GM12878 (cell line): ENCODE measurements around the gene TRAIP. TPM values are rescaled to one million over a fixed set of nuclear protein-coding genes. Genes with fewer than 3 reads are reported as not detected.

Experiments
- IKZF2 ChIP-seq, 2 experiments: fragments of 450-650 bp; IDR thresholded peaks; 2 replicates each; pipeline ENCODE4 v1.6.1; 2017; ENCODE audit warnings: mild to moderate bottlenecking in 2 of 2, moderate library complexity in 2 of 2
- LARP7 ChIP-seq: fragments of 450-650 bp; IDR thresholded peaks from 2 replicates; pipeline ENCODE4 v1.6.1; 2017; ENCODE audit warnings: mild to moderate bottlenecking
- POLR2AphosphoS2 ChIP-seq: IDR thresholded peaks from 2 replicates; pipeline ENCODE4 v1.6.1; 2011; ENCODE audit warnings: low read depth, mild to moderate bottlenecking, low read length, improper control_type of control experiment, moderate library complexity
- POU2F2 ChIP-seq: IDR thresholded peaks from 3 replicates; pipeline ENCODE4 v1.6.1; 2011; ENCODE audit warnings: low read depth, mild to moderate bottlenecking, low read length, borderline replicate concordance
- RELB ChIP-seq: fragments of 450-650 bp; IDR thresholded peaks from 2 replicates; pipeline ENCODE4 v1.6.1; 2017; ENCODE audit warnings: low read depth, mild to moderate bottlenecking, moderate library complexity
- REST ChIP-seq: IDR thresholded peaks from 2 replicates; pipeline ENCODE4 v1.6.1; 2012; ENCODE audit warnings: mild to moderate bottlenecking, low read depth, low read length
- SPI1 ChIP-seq: IDR thresholded peaks from 2 replicates; pipeline ENCODE4 v1.6.1; 2011; ENCODE audit warnings: low read depth, mild to moderate bottlenecking, low read length, moderate library complexity, borderline replicate concordance; ENCODE audit not compliant: insufficient read depth
- polyA plus RNA-seq, 11 experiments: library from polyadenylated mRNA; depleted of rRNA in 4 of 11; unstranded in 6 of 11; stranded (reverse) in 5 of 11; fragments of >200 nt; fragmentation: Nextera tagmentation in 4 of 11; fragmentation: Illumina TruSeq in 1 of 11; extraction: Ambion mirVana in 4 of 11; extraction: Trizol in 1 of 11; gene quantifications; 1 replicate in 1 of 11; 2 replicates in 10 of 11; pipeline versions ENCODE4 v1.2.1 to v1.2.3, GENCODE V29; 2011 to 2016; ENCODE audit warnings: inconsistent platforms in 2 of 11, missing spikeins in 2 of 11, low read depth in 1 of 11
- total RNA-seq, 4 experiments: library from RNA; depleted of rRNA in 3 of 4; stranded (reverse); fragments of >200 nt in 3 of 4; fragmentation: Illumina TruSeq in 1 of 4; extraction: Trizol in 1 of 4; gene quantifications; 2 replicates each; pipeline versions ENCODE4 v1.2.1 to v1.2.3, GENCODE V29; 2013 to 2021

TRAIP gene
- total and polyA plus RNA-seq, 10 of the 15 experiments (the other 5 are each of a cell fraction or from before 2014, with no cell fraction given) = 15.9 to 37.0 (median 23.1) TPM

GRCh38 chr3:49813497-49814174 lies 42.7 kb downstream of the TRAIP start, which contains the start of gene UBA7 (continued):
- TF ChIP-seq RELB = peak; percentile 68; the same call in 1 of the 2 replicates
- peak; percentile 42 to 43; a peak in 2 of 4 replicates for TF ChIP-seq IKZF2 (IDR thresholded peaks at IDR 0.05)
- peak; percentile 52; the same call in 1 of the 2 replicates for TF ChIP-seq POLR2AphosphoS2
- TF ChIP-seq LARP7 = 0 out of 2 replicates have a peak, but pooled peaks have one; percentile 37
- TF ChIP-seq POU2F2 = peak; percentile 36; the same call in 1 of the 3 replicates
- TF ChIP-seq SPI1 = no peak
- 0 out of 2 replicates have a peak, but pooled peaks have one; percentile 9 for TF ChIP-seq REST
